HEK293 (cell line): ENCODE measurements around the gene DPT.
A peak's percentile ranks its signal among the peaks of the same experiment; 100 is the strongest.

ENCODE experiments used
- BCL6B ChIP-seq: fragments of 450-650 bp; formaldehyde crosslinking; IDR thresholded peaks from 2 replicates; pipeline ENCODE4 v1.5.1; 2017; ENCODE audit warnings: missing biosample characterization, missing genetic modification characterization
- ELK4 ChIP-seq: IDR thresholded peaks from 2 replicates; pipeline ENCODE4 v1.6.1; 2011; ENCODE audit warnings: mild to moderate bottlenecking, low read depth, low read length, borderline replicate concordance
- GLIS1 ChIP-seq: fragments of 450-650 bp; formaldehyde crosslinking; IDR thresholded peaks from 2 replicates; pipeline ENCODE4 v1.5.1; 2016; ENCODE audit warnings: missing biosample characterization, missing genetic modification characterization
- HOXC10 ChIP-seq: sonication (generic); formaldehyde crosslinking; IDR thresholded peaks from 2 replicates; pipeline ENCODE4 v1.8.1; 2023; ENCODE audit warnings: mild to moderate bottlenecking, missing genetic modification reagents
- MYNN ChIP-seq: fragments of 450-650 bp; formaldehyde crosslinking; IDR thresholded peaks from 2 replicates; pipeline ENCODE4 v1.5.1; 2016; ENCODE audit warnings: missing biosample characterization, missing genetic modification characterization, borderline replicate concordance
- OVOL3 ChIP-seq: fragments of 450-650 bp; formaldehyde crosslinking; IDR thresholded peaks from 2 replicates; pipeline ENCODE4 v1.5.1; 2016; ENCODE audit warnings: missing biosample characterization, missing genetic modification characterization
- SP3 ChIP-seq: fragments of 450-650 bp; formaldehyde crosslinking; IDR thresholded peaks from 2 replicates; pipeline ENCODE4 v1.5.1; 2016; ENCODE audit warnings: missing biosample characterization, missing genetic modification characterization
- TSHZ1 ChIP-seq: fragments of 450-650 bp; formaldehyde crosslinking; IDR thresholded peaks from 2 replicates; pipeline ENCODE4 v1.5.1; 2016; ENCODE audit warnings: missing biosample characterization, missing genetic modification characterization, borderline replicate concordance
- ZBTB11 ChIP-seq: fragments of 450-650 bp; formaldehyde crosslinking; conservative IDR thresholded peaks from 2 replicates; pipeline ENCODE4 v1.5.1; 2016; ENCODE audit warnings: low read depth, missing biosample characterization, missing genetic modification characterization
- ZBTB21 ChIP-seq: fragments of 450-650 bp; formaldehyde crosslinking; IDR thresholded peaks from 2 replicates; pipeline ENCODE4 v1.5.1; 2017; ENCODE audit warnings: missing biosample characterization, missing genetic modification characterization
- ZNF114 ChIP-seq: fragments of 450-650 bp; formaldehyde crosslinking; IDR thresholded peaks from 2 replicates; pipeline ENCODE4 v1.5.0; 2017; ENCODE audit warnings: missing biosample characterization, missing genetic modification characterization
- ZNF146 ChIP-seq: fragments of 450-650 bp; formaldehyde crosslinking; IDR thresholded peaks from 2 replicates; pipeline ENCODE4 v1.5.1; 2016; ENCODE audit warnings: missing biosample characterization, missing genetic modification characterization
- ZNF157 ChIP-seq: fragments of 450-650 bp; formaldehyde crosslinking; IDR thresholded peaks from 2 replicates; pipeline ENCODE4 v1.5.1; 2016; ENCODE audit warnings: missing biosample characterization, missing genetic modification characterization
- ZNF18 ChIP-seq: fragments of 450-650 bp; formaldehyde crosslinking; IDR thresholded peaks from 2 replicates; pipeline ENCODE4 v1.5.1; 2016; ENCODE audit warnings: missing biosample characterization, missing genetic modification characterization
- ZNF239 ChIP-seq: fragments of 450-650 bp; formaldehyde crosslinking; IDR thresholded peaks from 2 replicates; pipeline ENCODE4 v1.5.1; 2016; ENCODE audit warnings: missing biosample characterization, missing genetic modification characterization
- ZNF335 ChIP-seq: fragments of 450-650 bp; formaldehyde crosslinking; conservative IDR thresholded peaks from 2 replicates; pipeline ENCODE4 v1.5.1; 2016; ENCODE audit warnings: missing biosample characterization, missing genetic modification characterization
- ZNF433 ChIP-seq: fragments of 450-650 bp; formaldehyde crosslinking; IDR thresholded peaks from 2 replicates; pipeline ENCODE4 v1.5.1; 2016; ENCODE audit warnings: missing biosample characterization, missing genetic modification characterization, low read depth
- ZNF555 ChIP-seq: fragments of 450-650 bp; formaldehyde crosslinking; conservative IDR thresholded peaks from 2 replicates; pipeline ENCODE4 v1.5.1; 2017; ENCODE audit warnings: missing biosample characterization, mild to moderate bottlenecking, missing genetic modification characterization, inconsistent platforms
- ZNF610 ChIP-seq: fragments of 450-650 bp; formaldehyde crosslinking; IDR thresholded peaks from 2 replicates; pipeline ENCODE4 v1.5.1; 2016; ENCODE audit warnings: missing biosample characterization, missing genetic modification characterization, borderline replicate concordance
- ZNF76 ChIP-seq: fragments of 450-650 bp; formaldehyde crosslinking; IDR thresholded peaks from 2 replicates; pipeline ENCODE4; 2016; ENCODE audit warnings: low read depth, missing biosample characterization, missing genetic modification characterization, borderline replicate concordance
- ZNF776 ChIP-seq: fragments of 450-650 bp; formaldehyde crosslinking; IDR thresholded peaks from 2 replicates; pipeline ENCODE4 v1.5.0; 2017; ENCODE audit warnings: missing biosample characterization, missing genetic modification characterization, borderline replicate concordance
- ZNF777 ChIP-seq: fragments of 450-650 bp; formaldehyde crosslinking; IDR thresholded peaks from 2 replicates; pipeline ENCODE4 v1.5.1; 2017; ENCODE audit warnings: missing biosample characterization, missing genetic modification characterization, borderline replicate concordance
- ZNF791 ChIP-seq: fragments of 450-650 bp; formaldehyde crosslinking; IDR thresholded peaks from 2 replicates; pipeline ENCODE4 v1.5.1; 2016; ENCODE audit warnings: missing biosample characterization, missing genetic modification characterization
- ZSCAN18 ChIP-seq: fragments of 450-650 bp; formaldehyde crosslinking; IDR thresholded peaks from 2 replicates; pipeline ENCODE4 v1.5.1; 2016; ENCODE audit warnings: missing biosample characterization, missing genetic modification characterization

Gene DPT

GRCh38 chr1:168752171-168752832 is 23.3 kb upstream of the DPT start (continued):
- no peak for TF ChIP-seq ZNF776 (tag by site-specific recombination)
- no peak for TF ChIP-seq ZNF146
- TF ChIP-seq ZBTB11 (tag by site-specific recombination) = no peak
- peak; percentile 81 for TF ChIP-seq BCL6B (tag by site-specific recombination)
- no peak for TF ChIP-seq ZNF18
- TF ChIP-seq ZNF610 = no peak
- no peak for TF ChIP-seq OVOL3 (tag by site-specific recombination)
- TF ChIP-seq ZNF791 (tag by site-specific recombination) = no peak
- no peak for TF ChIP-seq MYNN
- TF ChIP-seq ZNF433 = no peak
- TF ChIP-seq ZNF335 (tag by site-specific recombination) = no peak
- TF ChIP-seq ZNF777 (tag by site-specific recombination) = no peak
- TF ChIP-seq TSHZ1 = 0 out of 2 replicates have a peak, but pooled peaks have one; percentile 15
- no peak for TF ChIP-seq ELK4
- TF ChIP-seq HOXC10 (CRISPR knock-in tag) = no peak
- no peak for TF ChIP-seq GLIS1 (tag by site-specific recombination)
- TF ChIP-seq ZBTB21 (tag by site-specific recombination) = 0 out of 2 replicates have a peak, but pooled peaks have one; percentile 41
- TF ChIP-seq ZNF555 = no peak
- no peak for TF ChIP-seq SP3
- no peak for TF ChIP-seq ZNF239
- no peak for TF ChIP-seq ZSCAN18 (tag by site-specific recombination)
- no peak; the same call in 1 of the 2 replicates for TF ChIP-seq ZNF76 (tag by site-specific recombination)
- TF ChIP-seq ZNF114 (tag by site-specific recombination) = no peak
- TF ChIP-seq ZNF157 (tag by site-specific recombination) = no peak
